Glomerular visceral epithelial cell (primary cell): Measurements from ENCODE around the gene AGAP9.
"Not testable (repeated sequence)": the region's sequence is repeated elsewhere in the genome, so short reads cannot be mapped to it uniquely, and the experiment has no call there.

Experiments
- DNase-seq: peaks from one replicate; pipeline ENCODE4 v3.0.0-alpha.2; 2016; ENCODE audit errors: extremely low spot score

AGAP9 gene

GRCh38 chr10:47485943-47486342 lies 37.5 kb downstream of the AGAP9 start:
- DNase-seq = peak; percentile 26

GRCh38 chr10:47484786-47485185 lies 38.7 kb downstream of the AGAP9 start:
- DNase-seq = not testable (repeated sequence)

GRCh38 chr10:47483923-47484322 lies 39.5 kb downstream of the AGAP9 start, which contains the start of gene ANXA8:
TSS of gene ANXA8 (minus strand) at chr10:47484115. CDS start at chr10:47483933, 182 bp downstream.
- not testable (repeated sequence) for DNase-seq

GRCh38 chr10:47482367-47482766 lies 41.1 kb downstream of the AGAP9 start:
- DNase-seq = not testable (repeated sequence)

GRCh38 chr10:47481768-47482181 lies 41.7 kb downstream of the AGAP9 start:
- DNase-seq = peak; percentile 14

GRCh38 chr10:47481182-47481766 lies 42.2 kb downstream of the AGAP9 start:
- DNase-seq = peak; percentile 87

GRCh38 chr10:47480133-47480532 lies 43.3 kb downstream of the AGAP9 start:
- DNase-seq = not testable (repeated sequence)

- not testable (repeated sequence) for DNase-seq
These were observed 45.3 kb downstream of the AGAP9 start for GRCh38 chr10:47478114-47478513.

- DNase-seq = not testable (repeated sequence)
These were observed 46.4 kb downstream of the AGAP9 start for GRCh38 chr10:47477078-47477477.

- not testable (repeated sequence) for DNase-seq
These were observed 48.3 kb downstream of the AGAP9 start for GRCh38 chr10:47475101-47475500.

GRCh38 chr10:47473516-47473915 lies 49.9 kb downstream of the AGAP9 start:
- not testable (repeated sequence) for DNase-seq

GRCh38 chr10:47472647-47473046 lies 50.8 kb downstream of the AGAP9 start:
- not testable (repeated sequence) for DNase-seq

GRCh38 chr10:47472072-47472471 lies 51.4 kb downstream of the AGAP9 start:
- DNase-seq = not testable (repeated sequence)

- DNase-seq = not testable (repeated sequence)
These were observed 54.5 kb downstream of the AGAP9 start for GRCh38 chr10:47468731-47469528.

- DNase-seq = not testable (repeated sequence)
These were observed 55.5 kb downstream of the AGAP9 start for GRCh38 chr10:47467957-47468356.

GRCh38 chr10:47467458-47467857 lies 56.0 kb downstream of the AGAP9 start:
- not testable (repeated sequence) for DNase-seq

- not testable (repeated sequence) for DNase-seq
These were observed 58.1 kb downstream of the AGAP9 start for GRCh38 chr10:47465216-47465917.

- not testable (repeated sequence) for DNase-seq
These were observed 60.7 kb downstream of the AGAP9 start for GRCh38 chr10:47462577-47463358.

- peak; percentile 50 for DNase-seq
These were observed 62.2 kb downstream of the AGAP9 start for GRCh38 chr10:47461261-47461687.

- peak; percentile 57 for DNase-seq
These were observed 64.8 kb downstream of the AGAP9 start for GRCh38 chr10:47458466-47459154.

- no peak for DNase-seq
These were observed 65.6 kb downstream of the AGAP9 start for GRCh38 chr10:47457826-47458225.
